Measurements from ENCODE around the gene CRADD. TPM values are rescaled to one million over a fixed set of nuclear protein-coding genes. Genes with fewer than 3 reads are reported as not detected.

CRADD gene
- total RNA-seq, 4 donors from 2014 or later: 11.8 to 49.5 (median 31.4) TPM

DNA sequence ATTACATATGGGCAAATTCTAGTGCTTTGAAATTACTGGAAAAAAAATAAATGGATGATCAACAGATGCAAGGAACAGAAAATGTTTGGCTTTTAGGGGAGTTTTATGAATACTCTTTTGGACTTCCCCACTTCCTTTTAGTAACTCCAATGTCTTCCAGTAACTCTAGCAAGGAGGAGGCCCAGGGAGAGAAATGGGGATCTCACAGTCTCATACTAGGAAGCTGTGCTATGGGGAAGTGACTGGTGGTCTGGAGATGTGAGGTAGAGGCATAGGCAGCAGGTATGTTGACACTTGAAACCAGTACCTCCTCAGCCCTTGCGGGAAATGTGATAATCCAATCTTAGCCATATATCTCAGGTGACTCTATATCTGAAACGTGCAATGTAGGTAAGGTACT lies 68.1 kb downstream of the CRADD start:
- no peak for ATAC-seq
- 100% methylated on average over 2 of the region's 2 CpGs for WGBS, 2 donors (ENCODE audit: low coverage in 1 of 2)
- Histone ChIP-seq H3K36me3 (no peaks in the 10 kb centered on the region), H3K27ac (no peak overlapping the region), H3K4me3 (no peak overlapping the region), H3K27me3 (no peaks in the 10 kb centered on the region), H3K4me1 (peaks cover 0 to 65% (median 4%) of the 10 kb centered on the region in 3 donors), H3K9me3 (no peaks in the 10 kb centered on the region)
- TF ChIP-seq CTCF (IDR thresholded peaks at IDR 0.05) (no peak), EP300 (IDR thresholded peaks at IDR 0.05) (no peak), POLR2AphosphoS5 (IDR thresholded peaks at IDR 0.05) (no peak), POLR2A (IDR thresholded peaks at IDR 0.05) (no peak)

GRCh38 chr12:93746572-93747168 lies 69.5 kb downstream of the CRADD start:
- TF ChIP-seq POLR2AphosphoS5 (IDR thresholded peaks at IDR 0.05) (no peak), CTCF (IDR thresholded peaks at IDR 0.05) (no peak), EP300 (IDR thresholded peaks at IDR 0.05) (no peak), POLR2A (IDR thresholded peaks at IDR 0.05) (no peak)
- no peak for ATAC-seq
- WGBS, 2 donors (ENCODE audit: low coverage in 1 of 2): 30 to 36% methylated on average over 3 to 4 of the region's 4 CpGs
- Histone ChIP-seq H3K27ac (no peak overlapping the region), H3K36me3 (no peaks in the 10 kb centered on the region), H3K9me3 (no peaks in the 10 kb centered on the region), H3K4me1 (peaks cover 0 to 53% (median 2%) of the 10 kb centered on the region in 3 donors), H3K27me3 (no peaks in the 10 kb centered on the region), H3K4me3 (no peak overlapping the region)

- TF ChIP-seq POLR2AphosphoS5 (IDR thresholded peaks at IDR 0.05) (no peak), EP300 (IDR thresholded peaks at IDR 0.05) (no peak), CTCF (IDR thresholded peaks at IDR 0.05) (no peak), POLR2A (IDR thresholded peaks at IDR 0.05) (no peak)
- ATAC-seq: no peak
- WGBS, 2 donors (ENCODE audit: low coverage in 1 of 2): 100% methylated on average over 1 of the region's 2 CpGs; no CpG with 5 or more reads in 1 of the 2 donors
- no peaks in the 10 kb centered on the region for H3K9me3 ChIP-seq
- no peak overlapping the region for H3K4me3 ChIP-seq
- no peaks in the 10 kb centered on the region for H3K27me3 ChIP-seq
- no peaks in the 10 kb centered on the region for H3K36me3 ChIP-seq
- peaks cover 0 to 38% (median 2%) of the 10 kb centered on the region in 3 donors for H3K4me1 ChIP-seq
- H3K27ac ChIP-seq: peak overlapping the region in 1 of 4 donors; percentile 3
Observed at GRCh38 chr12:93748672-93749383, 71.7 kb downstream of the CRADD start.

DNA sequence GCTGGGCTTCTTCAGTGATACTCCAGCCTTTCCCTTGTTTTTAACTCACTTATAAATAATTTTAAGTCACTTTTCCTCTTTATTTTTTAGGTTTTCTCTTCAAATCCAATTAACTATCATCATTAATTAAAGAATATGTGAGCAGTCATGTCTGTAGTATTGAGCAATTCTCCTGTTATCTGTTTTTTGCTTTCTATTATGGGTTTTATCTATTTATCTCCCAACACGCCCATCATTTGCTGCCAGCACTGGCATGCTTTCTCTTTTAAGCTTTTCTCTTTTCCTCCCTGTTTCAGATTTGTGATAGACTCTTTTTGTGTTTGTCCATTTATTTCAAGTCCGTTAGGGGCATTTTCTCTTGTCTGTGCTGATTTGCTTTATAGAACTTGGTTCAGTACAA lies 72.3 kb downstream of the CRADD start:
- TF ChIP-seq EP300 (IDR thresholded peaks at IDR 0.05): no peak
- no peak for TF ChIP-seq CTCF (IDR thresholded peaks at IDR 0.05)
- no peak for TF ChIP-seq POLR2A (IDR thresholded peaks at IDR 0.05)
- 40 to 72% methylated on average over 2 of the region's 2 CpGs for WGBS, 2 donors (ENCODE audit: low coverage in 1 of 2)
- ATAC-seq: no peak
- peak overlapping the region in 1 of 4 donors; percentile 3 for H3K27ac ChIP-seq
- peaks cover 0 to 34% (median 0%) of the 10 kb centered on the region in 3 donors for H3K4me1 ChIP-seq
- no peak overlapping the region for H3K4me3 ChIP-seq
- H3K9me3 ChIP-seq: no peaks in the 10 kb centered on the region
- H3K36me3 ChIP-seq: no peaks in the 10 kb centered on the region
- H3K27me3 ChIP-seq: no peaks in the 10 kb centered on the region

- H3K4me1 ChIP-seq: peaks cover 0 to 34% (median 0%) of the 10 kb centered on the region in 3 donors
- no peak overlapping the region for H3K4me3 ChIP-seq
- TF ChIP-seq POLR2A (IDR thresholded peaks at IDR 0.05) (no peak), EP300 (IDR thresholded peaks at IDR 0.05) (no peak), POLR2AphosphoS5 (IDR thresholded peaks at IDR 0.05) (no peak), CTCF (IDR thresholded peaks at IDR 0.05) (no peak)
- H3K36me3 ChIP-seq: no peaks in the 10 kb centered on the region
- WGBS, 2 donors (ENCODE audit: low coverage in 1 of 2): 88 to 91% methylated on average over 4 to 6 of the region's 6 CpGs
- no peaks in the 10 kb centered on the region for H3K27me3 ChIP-seq
- ATAC-seq: no peak
- H3K27ac ChIP-seq: no peak overlapping the region
- no peaks in the 10 kb centered on the region for H3K9me3 ChIP-seq
Observed at GRCh38 chr12:93750056-93750455, 72.9 kb downstream of the CRADD start.
